ENCODE data around the gene TLE7.

DNA sequence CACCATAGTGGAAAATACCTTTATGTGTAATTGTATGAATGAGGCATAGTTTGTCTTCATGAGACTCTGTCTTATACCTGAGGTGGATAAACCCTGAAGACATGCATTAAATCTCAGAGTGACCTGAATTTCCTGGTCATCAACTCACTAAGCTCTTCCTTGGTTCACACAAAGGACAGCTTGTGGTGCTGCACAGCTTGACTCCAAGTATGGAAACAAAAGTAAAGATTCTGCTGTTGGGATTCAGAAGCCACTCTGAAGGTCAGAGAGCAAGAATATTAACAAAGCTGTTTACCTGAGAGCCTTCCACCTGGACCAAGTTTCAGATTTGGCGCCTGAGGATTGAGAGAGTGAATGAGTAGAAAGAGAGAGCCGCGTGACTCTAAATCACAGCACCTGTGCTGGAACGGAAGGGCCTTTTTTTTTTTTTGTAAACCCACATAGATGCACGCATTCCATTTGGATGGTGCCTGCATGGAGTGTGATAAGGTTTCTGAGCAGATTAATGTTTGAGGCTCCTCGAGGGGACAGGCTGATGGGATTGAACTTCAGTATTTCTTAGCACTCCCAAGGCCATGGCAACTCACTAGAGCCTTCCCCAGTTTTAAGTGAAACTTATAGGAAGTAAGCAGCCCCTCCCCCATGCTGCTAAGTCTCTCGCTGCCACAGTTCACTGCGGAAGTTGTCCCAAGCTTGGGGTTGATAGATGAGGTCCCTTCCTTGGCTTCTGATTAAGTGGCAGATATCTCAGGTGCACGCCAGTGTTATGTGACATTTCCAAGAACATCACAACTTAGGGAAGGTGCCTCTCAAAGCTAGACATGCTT lies 54.6 kb downstream of the TLE7 start:
- TF ChIP-seq, protein P1, sequence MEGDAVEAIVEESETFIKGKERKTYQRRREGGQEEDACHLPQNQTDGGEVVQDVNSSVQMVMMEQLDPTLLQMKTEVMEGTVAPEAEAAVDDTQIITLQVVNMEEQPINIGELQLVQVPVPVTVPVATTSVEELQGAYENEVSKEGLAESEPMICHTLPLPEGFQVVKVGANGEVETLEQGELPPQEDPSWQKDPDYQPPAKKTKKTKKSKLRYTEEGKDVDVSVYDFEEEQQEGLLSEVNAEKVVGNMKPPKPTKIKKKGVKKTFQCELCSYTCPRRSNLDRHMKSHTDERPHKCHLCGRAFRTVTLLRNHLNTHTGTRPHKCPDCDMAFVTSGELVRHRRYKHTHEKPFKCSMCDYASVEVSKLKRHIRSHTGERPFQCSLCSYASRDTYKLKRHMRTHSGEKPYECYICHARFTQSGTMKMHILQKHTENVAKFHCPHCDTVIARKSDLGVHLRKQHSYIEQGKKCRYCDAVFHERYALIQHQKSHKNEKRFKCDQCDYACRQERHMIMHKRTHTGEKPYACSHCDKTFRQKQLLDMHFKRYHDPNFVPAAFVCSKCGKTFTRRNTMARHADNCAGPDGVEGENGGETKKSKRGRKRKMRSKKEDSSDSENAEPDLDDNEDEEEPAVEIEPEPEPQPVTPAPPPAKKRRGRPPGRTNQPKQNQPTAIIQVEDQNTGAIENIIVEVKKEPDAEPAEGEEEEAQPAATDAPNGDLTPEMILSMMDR (IDR thresholded peaks at IDR 0.05; ENCODE audit: borderline replicate concordance, extremely low read depth, low read length, poor library complexity, severe bottlenecking): no peak
- TF ChIP-seq EZH2 (IDR thresholded peaks at IDR 0.05; ENCODE audit: borderline replicate concordance, low read depth, low read length, severe bottlenecking): no peak
